ENCODE data around the gene INHBA.

DNA sequence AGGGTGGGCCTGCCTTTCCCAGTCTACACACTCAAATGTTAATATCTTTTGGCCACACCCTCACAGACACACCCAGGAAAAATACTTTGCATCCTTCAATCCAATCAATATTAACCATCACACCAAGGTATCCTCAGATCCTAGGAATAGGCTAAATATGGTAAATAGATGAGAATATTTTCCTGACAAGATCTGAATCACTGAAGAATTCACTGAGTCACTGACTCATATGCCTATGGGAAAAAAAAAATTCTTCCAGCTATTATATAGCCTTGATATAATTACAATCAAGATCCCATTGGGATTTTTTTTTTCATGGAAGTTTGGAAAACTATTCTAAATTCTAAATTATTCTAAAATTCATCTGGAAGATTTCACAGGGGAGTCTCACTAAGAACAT is 65.8 kb downstream of the INHBA start:
- TF ChIP-seq, protein P1, sequence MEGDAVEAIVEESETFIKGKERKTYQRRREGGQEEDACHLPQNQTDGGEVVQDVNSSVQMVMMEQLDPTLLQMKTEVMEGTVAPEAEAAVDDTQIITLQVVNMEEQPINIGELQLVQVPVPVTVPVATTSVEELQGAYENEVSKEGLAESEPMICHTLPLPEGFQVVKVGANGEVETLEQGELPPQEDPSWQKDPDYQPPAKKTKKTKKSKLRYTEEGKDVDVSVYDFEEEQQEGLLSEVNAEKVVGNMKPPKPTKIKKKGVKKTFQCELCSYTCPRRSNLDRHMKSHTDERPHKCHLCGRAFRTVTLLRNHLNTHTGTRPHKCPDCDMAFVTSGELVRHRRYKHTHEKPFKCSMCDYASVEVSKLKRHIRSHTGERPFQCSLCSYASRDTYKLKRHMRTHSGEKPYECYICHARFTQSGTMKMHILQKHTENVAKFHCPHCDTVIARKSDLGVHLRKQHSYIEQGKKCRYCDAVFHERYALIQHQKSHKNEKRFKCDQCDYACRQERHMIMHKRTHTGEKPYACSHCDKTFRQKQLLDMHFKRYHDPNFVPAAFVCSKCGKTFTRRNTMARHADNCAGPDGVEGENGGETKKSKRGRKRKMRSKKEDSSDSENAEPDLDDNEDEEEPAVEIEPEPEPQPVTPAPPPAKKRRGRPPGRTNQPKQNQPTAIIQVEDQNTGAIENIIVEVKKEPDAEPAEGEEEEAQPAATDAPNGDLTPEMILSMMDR (IDR thresholded peaks at IDR 0.05; ENCODE audit: low read depth, low read length, poor library complexity, severe bottlenecking) = no peak
- no peak for TF ChIP-seq EZH2phosphoT487 (IDR thresholded peaks at IDR 0.05; ENCODE audit: borderline replicate concordance, low read length)
